ENCODE results near the gene GOSR2.
"Not testable (repeated sequence)": the region's sequence is repeated elsewhere in the genome, so short reads cannot be mapped to it uniquely, and the experiment has no call there.

Gene GOSR2

GRCh38 chr17:46892192-46892703 lies 30.7 kb upstream of the GOSR2 start:
- in situ Hi-C loops (cut with HindIII; ENCODE audit: low sequenced_read_pairs), result no loop called here

GRCh38 chr17:46894024-46894423 lies 28.9 kb upstream of the GOSR2 start:
- in situ Hi-C loops (cut with HindIII; ENCODE audit: low sequenced_read_pairs), result no loop called here

- in situ Hi-C loops (cut with HindIII; ENCODE audit: low sequenced_read_pairs), result no loop called here
Observed at GRCh38 chr17:46894476-46895151, 28.3 kb upstream of the GOSR2 start.

DNA sequence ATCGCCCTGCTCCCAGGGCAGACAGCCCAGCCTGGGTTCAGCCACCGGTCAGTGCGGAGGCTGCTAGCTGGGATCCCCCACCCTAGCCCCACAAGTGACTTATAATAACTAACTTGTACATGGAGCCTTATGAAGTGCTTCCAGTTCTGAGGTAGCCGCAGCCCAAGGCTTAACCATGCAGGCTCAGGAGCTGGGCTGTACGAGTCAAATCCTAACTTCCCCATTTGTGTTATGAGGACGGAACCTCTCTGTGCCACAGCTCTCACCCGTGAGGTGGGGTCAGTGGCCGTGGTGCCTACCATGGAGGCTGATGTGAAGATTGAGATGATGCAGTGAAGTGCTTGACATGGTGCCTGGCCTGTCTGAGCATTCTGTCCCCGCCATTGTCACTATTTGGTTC lies 27.8 kb upstream of the GOSR2 start:
- in situ Hi-C loops (cut with HindIII; ENCODE audit: low sequenced_read_pairs), result no loop called here

- in situ Hi-C loops (cut with HindIII; ENCODE audit: low sequenced_read_pairs), result no loop called here
Observed at GRCh38 chr17:46896991-46897390, 26.0 kb upstream of the GOSR2 start.

- in situ Hi-C loops (cut with HindIII; ENCODE audit: low sequenced_read_pairs), result no loop called here
Observed at GRCh38 chr17:46898364-46898763, 24.6 kb upstream of the GOSR2 start.

- in situ Hi-C loops (cut with HindIII; ENCODE audit: low sequenced_read_pairs), result no loop called here
Observed at GRCh38 chr17:46898860-46899259, 24.1 kb upstream of the GOSR2 start.

DNA sequence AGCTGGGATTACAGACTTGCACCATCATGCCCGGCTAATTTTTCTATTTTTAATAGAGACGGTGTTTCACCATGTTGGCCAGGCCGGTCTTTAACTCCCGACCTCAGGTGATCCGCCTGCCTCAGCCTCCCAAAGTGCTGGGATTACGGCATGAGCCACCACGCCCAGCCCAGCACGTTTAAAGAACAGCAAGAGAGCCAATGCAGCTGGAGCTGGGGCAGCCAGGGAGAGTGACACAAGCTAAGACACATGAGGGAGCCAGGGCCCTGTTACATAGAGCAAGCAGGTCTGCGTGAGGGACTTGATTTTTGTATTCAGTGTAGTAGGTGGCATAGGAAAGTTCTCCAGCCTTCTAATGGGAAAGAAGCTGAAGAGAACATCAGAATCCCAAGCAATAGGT lies 21.7 kb upstream of the GOSR2 start:
- in situ Hi-C loops (cut with HindIII; ENCODE audit: low sequenced_read_pairs), result no loop called here

GRCh38 chr17:46903762-46904672 lies 18.9 kb upstream of the GOSR2 start:
- in situ Hi-C loops (cut with HindIII; ENCODE audit: low sequenced_read_pairs), result no loop called here

DNA sequence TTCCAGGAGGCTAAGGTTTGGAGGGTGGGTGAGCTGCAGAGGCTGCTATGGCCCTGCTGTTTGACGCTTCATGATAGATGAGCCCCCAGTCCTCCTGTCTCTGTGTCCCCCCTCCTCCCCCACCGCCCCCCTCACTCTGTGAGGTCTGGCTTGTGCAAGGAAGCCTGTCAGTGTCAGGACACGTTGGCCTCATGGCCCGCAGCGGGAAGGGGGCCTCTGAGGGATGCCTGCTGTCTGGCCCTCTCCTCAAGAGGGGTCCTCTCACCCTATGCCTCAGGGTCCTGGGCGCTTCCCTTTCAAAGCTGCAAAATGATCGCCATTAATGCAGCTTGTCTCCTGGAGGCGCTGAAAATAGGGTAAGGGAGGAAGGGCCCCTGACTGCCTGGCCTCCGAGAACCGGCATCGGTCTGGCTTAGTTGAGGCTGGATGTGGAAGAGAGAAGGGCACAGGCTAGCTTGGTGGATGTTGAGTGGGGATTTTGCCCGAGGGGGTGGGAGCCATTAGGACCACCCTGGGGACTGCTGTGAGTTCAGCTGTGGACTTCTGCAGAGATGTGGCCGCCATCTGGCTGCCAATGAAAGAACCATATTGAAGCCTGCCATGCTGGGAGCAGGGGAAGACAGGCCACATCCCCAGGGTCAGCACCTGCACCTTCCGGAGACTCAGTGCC lies 14.8 kb upstream of the GOSR2 start:
- in situ Hi-C loops (cut with HindIII; ENCODE audit: low sequenced_read_pairs), result no loop called here

- in situ Hi-C loops (cut with HindIII; ENCODE audit: low sequenced_read_pairs), result no loop called here
Observed at GRCh38 chr17:46910179-46910927, 12.6 kb upstream of the GOSR2 start.

- in situ Hi-C loops (cut with HindIII; ENCODE audit: low sequenced_read_pairs), result no loop called here
Observed at GRCh38 chr17:46911311-46911710, 11.6 kb upstream of the GOSR2 start.

GRCh38 chr17:46915596-46915995 lies 7.4 kb upstream of the GOSR2 start:
- in situ Hi-C loops (cut with HindIII; ENCODE audit: low sequenced_read_pairs), result no loop called here

DNA sequence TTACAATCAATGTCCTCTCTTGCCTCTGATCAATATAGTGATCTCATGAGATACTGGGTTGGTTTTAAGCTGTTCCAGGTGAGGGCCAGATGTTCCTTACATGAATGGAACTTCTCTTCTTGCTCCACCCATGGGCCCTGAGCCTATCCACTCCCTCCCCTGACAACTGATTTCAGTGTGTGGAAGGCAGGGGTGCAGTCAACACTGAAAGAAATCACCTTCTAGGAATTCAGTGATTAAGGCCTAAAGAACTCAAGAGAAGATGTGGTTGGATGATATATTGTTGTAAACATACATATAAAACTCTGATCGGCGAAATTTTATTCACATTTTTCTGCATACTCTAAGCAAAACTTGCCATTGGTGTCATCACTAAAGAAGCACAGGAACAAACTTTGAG lies 6.7 kb upstream of the GOSR2 start:
- in situ Hi-C loops (cut with HindIII; ENCODE audit: low sequenced_read_pairs), result no loop called here

DNA sequence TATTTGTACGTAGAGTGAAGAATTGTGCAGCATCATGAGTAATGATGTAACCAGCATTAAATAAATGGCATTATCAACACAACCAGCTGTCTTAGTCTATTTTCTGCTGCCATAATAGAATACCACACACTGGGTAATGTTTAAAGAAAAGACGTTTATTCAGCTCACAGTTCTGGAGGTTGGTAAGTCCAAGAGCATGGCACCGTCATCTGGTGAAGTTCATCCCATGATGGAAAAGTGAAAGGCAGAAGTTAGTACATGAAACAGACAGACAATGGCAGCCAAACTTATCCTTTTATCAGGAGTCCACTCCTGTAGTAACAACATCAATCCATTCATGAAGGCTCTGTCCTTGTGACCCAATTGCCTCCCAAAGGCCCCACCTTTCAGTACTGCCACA lies 6.3 kb upstream of the GOSR2 start:
- in situ Hi-C loops (cut with HindIII; ENCODE audit: low sequenced_read_pairs), result no loop called here

DNA sequence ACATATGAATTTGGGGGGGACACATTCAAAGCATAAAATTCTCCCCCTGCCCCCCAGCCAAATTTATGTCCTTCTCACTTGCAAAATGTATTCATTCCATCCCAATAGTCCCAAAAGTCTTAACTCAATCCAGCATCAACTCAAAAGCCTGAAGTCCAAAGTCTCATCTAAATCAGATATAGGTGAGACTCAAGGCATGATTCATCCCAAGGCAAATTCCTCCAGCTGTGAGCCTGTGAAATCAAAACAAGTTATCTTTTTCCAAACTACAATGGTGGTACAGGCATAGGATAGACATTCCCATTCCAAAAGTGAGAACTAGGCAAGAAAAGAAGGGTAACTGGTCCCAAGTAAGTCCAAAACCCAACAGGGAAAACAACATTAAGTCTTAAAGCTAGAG lies 5.9 kb upstream of the GOSR2 start:
- in situ Hi-C loops (cut with HindIII; ENCODE audit: low sequenced_read_pairs), result no loop called here

DNA sequence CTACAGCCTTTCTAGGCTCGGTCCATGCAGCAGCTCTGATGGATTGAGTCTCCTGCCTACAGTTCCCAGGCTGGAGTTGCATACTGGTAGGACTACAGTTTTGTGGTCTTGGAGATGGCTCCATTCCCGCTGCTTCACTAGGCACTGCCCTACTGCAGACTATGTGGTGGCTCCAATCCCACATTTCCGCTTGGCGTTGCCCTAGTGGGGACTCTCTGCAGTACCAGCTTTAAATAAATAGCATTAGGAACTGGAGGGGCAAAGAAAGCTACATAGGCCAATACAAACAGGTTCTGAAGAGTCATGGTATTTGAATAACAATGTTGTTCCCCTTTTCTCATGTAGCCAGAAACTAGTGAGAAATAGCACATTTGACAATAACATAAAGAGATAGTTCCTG lies 5.4 kb upstream of the GOSR2 start:
- in situ Hi-C loops (cut with HindIII; ENCODE audit: low sequenced_read_pairs), result no loop called here

DNA sequence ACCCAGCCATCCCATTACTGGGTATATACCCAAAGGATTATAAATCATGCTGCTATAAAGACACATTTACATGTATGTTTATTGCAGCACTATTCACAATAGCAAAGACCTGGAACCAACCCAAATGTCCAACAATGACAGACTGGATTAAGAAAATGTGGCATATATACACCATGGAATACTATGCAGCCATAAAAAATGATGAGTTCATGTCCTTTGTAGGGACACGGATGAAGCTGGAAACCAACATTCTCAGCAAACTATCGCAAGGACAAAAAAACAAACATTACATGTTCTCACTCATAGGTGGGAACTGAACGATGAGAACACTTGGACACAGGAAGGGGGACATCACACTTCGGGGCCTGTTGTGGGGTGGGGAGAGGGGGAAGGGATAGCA lies 998 bp upstream of the GOSR2 start:
- in situ Hi-C loops (cut with HindIII; ENCODE audit: low sequenced_read_pairs), result not testable (repeated sequence)

- in situ Hi-C loops (cut with HindIII; ENCODE audit: low sequenced_read_pairs), result no loop called here
Observed at GRCh38 chr17:46922487-46922803, 515 bp upstream of the GOSR2 start.

DNA sequence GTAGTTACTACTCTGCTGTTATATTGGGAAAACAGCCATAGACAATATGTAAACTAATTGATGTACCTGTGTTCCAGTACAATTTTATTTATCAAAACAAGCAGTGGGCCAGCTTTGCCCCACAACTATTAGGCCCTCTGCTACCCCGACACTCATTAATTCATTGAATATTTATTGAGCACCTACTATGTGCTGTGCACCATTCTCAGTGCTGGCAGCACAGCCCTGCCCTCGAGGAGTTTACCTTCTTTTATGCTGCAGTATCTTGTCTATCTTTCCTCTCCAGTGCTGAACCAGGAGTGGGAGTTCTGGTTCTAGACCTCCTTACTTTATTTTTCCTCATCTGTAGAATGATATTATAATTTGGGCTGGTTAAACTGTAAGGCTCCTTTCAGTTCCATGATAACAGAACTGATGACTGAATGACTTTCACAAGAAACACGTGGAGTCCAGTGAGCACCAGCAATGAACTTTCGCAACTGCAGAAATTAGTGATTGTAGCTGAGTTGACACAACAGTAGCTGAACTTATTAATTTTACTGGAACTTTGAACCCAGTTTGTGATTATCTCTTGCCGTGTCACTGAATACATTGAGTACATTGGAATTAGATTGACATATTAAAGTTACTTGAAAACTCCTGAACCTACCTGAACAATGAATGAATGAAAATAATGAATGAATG lies 2.4 kb downstream of the GOSR2 start:
- in situ Hi-C loops (cut with HindIII; ENCODE audit: low sequenced_read_pairs), result no loop called here
